HG03520 (cell line): ENCODE results near the gene TMEM126B.
A peak's percentile ranks its signal among the peaks of the same experiment; 100 is the strongest.
"Not testable (repeated sequence)": the region's sequence is repeated elsewhere in the genome, so short reads cannot be mapped to it uniquely, and the experiment has no call there.

ENCODE experiments used
- ATAC-seq: cut with Tn5 transposase; IDR thresholded peaks from one replicate; pipeline ENCODE4 v1.9.1; 2021; ENCODE audit warnings: mild to moderate bottlenecking, moderate library complexity; ENCODE audit not compliant: unreplicated experiment

The TMEM126B gene

GRCh38 chr11:85627998-85628770 is at the start of gene TMEM126B:
Gene TMEM126B (plus strand): TSS chr11:85628593. CDS start chr11:85628608, 15 bp downstream.
- peak; percentile 99 for ATAC-seq

- no peak for ATAC-seq
Measured at GRCh38 chr11:85582111-85582510, 46.3 kb upstream of the TMEM126B start.

DNA sequence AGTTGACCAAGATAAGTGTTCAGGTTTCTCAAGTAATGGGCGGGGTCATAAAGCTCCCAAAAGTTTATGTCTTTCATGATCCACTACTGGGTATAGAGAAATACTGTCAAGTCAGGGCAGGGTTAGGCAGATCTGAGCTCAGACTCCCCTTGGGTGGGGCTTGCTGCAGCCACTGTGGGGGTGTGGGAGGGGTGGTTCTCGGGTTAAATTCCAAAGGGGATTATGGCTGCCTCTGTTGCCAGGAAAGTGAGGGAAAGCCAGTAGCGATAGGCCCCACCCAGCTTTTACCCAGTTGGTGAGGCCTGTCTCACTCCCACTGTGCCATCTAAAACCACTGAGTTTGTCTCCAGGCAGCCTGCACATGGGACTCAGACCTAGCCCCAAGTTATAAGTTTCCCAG is 39.0 kb upstream of the TMEM126B start:
- no peak for ATAC-seq

GRCh38 chr11:85590848-85591483 is 37.4 kb upstream of the TMEM126B start:
- ATAC-seq: no peak

DNA sequence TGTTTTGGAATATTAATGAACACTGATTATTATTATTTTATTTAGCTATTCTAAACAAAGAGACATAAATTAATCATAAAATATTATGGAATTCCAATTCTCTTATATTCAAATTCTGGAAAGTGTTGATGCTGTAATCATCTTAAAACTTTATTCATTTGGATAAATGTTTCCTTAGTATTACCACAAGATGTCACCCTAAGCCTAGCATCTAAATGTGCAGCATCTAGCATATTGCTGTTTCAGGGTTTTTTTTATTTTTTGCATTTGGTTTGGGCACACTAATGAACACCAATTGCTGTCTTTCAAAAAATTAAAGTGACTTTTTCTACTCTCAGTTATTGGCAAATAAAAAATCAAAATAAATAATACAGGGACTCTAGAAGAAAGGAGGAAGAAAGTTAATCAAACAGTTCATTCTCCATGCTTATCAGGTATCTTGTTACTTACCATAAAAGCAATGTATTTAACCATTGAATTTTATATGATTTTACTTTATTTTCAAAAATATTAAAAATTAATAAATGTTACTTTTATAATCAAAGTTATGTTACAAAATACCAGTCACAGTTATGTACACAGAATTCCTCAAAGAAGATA is 33.0 kb upstream of the TMEM126B start:
- peak; percentile 57 for ATAC-seq

- ATAC-seq: no peak
Measured at GRCh38 chr11:85596886-85597285, 31.5 kb upstream of the TMEM126B start.

DNA sequence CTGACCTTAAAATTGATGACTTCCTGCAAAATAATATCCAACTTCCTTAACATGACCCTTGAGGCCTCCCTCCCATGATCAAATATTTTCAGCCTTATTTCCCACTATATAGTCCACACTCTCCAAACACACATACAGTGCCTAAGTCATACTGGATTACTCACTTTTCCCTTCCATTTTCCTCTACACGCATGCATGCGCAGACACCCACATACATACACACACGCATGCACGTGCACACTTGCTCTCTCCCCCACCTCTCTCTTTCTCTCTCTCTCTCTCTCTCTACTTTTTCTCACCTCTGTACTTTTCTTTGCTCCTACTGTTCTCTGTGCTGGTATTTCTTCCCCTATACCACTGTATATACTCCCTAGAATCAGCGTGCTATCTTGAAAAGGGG is 29.3 kb upstream of the TMEM126B start:
- ATAC-seq: no peak

GRCh38 chr11:85602526-85603213 is 25.7 kb upstream of the TMEM126B start:
- no peak for ATAC-seq

GRCh38 chr11:85603220-85603619 is 25.2 kb upstream of the TMEM126B start:
- no peak for ATAC-seq

DNA sequence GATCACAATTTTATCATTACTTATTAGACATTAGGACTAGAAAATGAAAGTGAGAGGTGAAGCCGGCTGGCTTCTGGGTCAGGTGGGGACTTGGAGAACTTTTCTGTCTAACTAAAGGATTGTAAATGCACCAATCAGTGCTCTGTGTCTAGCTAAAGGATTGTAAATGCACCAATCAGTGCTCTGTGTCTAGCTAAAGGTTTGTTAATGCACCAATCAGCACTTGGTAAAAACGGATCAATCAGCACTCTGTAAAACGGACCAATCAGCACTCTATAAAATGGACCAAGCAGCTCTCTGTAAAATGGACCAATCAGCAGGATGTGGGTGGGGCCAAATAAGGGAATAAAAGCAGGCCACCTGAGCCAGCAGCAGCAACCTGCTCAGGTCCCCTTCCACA is 22.2 kb upstream of the TMEM126B start:
- not testable (repeated sequence) for ATAC-seq

- not testable (repeated sequence) for ATAC-seq
Measured at GRCh38 chr11:85608621-85609020, 19.8 kb upstream of the TMEM126B start.

GRCh38 chr11:85609286-85609685 is 19.1 kb upstream of the TMEM126B start:
- not testable (repeated sequence) for ATAC-seq

GRCh38 chr11:85611643-85612042 is 16.8 kb upstream of the TMEM126B start:
- not testable (repeated sequence) for ATAC-seq

DNA sequence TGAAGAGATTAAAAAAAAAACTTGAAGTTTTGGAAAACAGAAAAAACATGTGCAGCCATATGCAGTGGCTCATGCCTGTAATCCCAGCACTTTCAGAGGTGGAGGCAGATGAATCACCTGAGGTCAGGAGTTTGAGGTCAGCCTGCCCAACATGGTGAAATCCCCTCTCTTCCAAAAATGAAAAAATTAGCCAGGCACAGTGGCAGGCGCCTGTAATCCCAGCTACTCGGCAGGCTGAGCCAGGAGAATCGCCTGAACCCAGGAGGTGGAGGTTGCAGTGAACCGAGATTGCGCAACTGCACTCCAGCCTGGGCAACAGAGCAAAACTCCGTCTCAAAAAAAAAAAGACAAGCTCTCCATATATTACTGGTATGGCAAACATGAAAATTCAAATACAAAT is 8.9 kb upstream of the TMEM126B start:
- ATAC-seq: no peak

DNA sequence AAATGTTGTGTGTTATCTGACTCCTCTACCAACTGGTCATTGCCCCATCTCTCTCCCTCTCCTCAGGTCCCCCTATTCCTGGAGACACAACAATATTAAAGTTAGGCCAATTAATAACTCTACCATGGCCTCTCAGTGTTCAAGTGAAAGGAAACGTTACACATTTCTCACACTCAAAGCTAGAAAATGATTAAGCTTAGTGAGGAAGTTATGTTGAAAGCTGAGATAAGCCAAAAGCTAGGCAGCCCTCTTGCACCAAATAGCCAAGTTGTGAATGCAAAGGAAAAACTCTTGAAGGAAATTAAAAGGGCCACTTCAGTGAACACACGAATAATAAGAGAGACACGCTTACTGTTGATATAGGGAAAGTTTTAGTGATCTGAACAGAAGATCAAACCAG is 8.1 kb upstream of the TMEM126B start:
- ATAC-seq: no peak

DNA sequence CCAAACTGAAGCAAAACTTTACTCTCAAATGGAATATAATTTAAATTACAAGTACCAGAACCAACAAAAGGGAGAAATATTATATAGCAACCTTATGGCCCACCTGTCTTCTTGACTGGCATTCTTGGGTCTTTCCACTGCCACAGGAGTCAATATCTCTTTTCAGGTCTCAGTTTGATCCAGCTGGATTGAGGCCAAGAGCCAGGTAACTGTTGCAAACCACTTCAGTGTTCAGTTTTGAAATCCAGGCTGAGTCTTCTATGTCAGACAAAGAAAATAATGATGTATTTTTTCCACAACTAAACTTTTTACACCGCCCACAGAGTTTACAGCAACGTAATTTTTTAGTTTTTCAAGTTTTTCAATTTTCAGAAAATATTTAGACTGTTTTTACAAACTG is 1.9 kb upstream of the TMEM126B start:
- ATAC-seq: no peak

GRCh38 chr11:85627332-85627997 is 928 bp upstream of the TMEM126B start, which contains the start of gene DLG2:
Gene DLG2 (minus strand): TSS chr11:85627344.
- ATAC-seq: no peak

DNA sequence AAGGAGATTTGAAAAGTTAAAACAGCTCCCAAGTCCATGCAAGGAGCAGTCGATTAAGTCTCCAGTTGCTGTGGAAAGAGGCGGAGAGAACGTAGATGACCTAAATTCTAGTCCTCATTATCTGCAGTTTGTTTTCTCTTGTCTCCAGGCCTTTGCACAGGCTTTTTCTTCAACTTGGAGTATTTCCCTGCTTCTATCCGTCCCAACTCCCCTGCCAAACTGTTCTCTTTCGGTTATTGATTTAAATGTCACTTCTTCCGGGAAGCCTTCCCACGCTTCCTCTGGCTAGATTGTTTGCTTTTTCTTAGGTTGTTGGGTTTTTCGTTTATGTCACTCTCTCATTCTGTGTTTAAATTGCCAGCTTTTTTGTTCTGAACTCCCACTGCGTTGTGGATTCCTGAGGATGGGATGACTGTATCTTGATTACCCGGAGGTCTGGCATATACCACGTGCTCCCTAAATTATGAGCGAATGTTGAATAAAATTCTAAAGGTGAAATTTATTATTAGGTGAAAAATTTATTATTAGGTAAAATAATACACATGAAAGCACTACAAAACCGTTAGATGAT is 463 bp downstream of the TMEM126B start:
- ATAC-seq: peak; percentile 10

GRCh38 chr11:85634747-85635146 is 6.4 kb downstream of the TMEM126B start:
- ATAC-seq: no peak

GRCh38 chr11:85643191-85643614 is 14.8 kb downstream of the TMEM126B start:
- no peak for ATAC-seq
